GM19455 (cell line): ENCODE data around the gene EPB41.
"Not testable (repeated sequence)": the region's sequence is repeated elsewhere in the genome, so short reads cannot be mapped to it uniquely, and the experiment has no call there.

Experiments used
- ATAC-seq: cut with Tn5 transposase; IDR thresholded peaks from one replicate; pipeline ENCODE4 v1.9.1; 2021; ENCODE audit not compliant: unreplicated experiment

The EPB41 gene

GRCh38 chr1:28926629-28927265 is 12.4 kb downstream of the EPB41 start:
- peak; percentile 90 for ATAC-seq

- peak; percentile 7 for ATAC-seq
Observed at GRCh38 chr1:28927266-28927647, 12.9 kb downstream of the EPB41 start.

DNA sequence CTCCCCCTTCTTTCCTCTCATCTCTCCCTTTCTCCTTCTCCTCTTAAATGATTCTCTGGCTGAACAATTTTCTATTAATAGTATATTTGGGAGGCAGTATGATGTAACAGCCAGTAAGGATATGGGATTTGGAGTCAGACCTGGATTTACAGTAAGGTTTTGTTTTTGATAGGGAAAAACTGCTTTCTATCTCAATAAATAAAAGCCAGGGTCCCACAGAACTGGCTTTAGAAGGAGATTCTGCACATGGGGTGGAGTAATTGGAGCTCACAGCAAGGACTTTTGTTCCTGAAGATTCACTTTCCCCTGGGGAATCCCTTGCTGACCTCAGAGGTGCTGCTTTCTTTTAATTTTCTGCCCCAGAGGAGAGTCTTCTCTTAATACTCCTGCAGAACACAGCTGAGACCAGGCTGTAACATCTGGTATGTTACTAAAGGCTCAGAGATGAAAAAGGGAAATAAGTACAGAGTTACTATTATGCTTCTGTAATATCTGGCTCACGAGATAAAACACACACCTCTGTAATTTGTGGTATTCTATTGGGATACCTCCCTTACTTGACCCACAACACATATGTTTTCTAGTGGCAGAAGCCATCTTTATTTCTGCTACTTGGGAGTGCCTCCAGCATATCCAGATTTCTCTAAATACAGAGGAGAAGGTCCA is 13.4 kb downstream of the EPB41 start:
- ATAC-seq, result no peak

- ATAC-seq, result no peak
Observed at GRCh38 chr1:28928314-28928941, 14.1 kb downstream of the EPB41 start.

GRCh38 chr1:28933277-28933676 is 18.9 kb downstream of the EPB41 start:
- no peak for ATAC-seq

GRCh38 chr1:28933918-28934317 is 19.5 kb downstream of the EPB41 start:
- no peak for ATAC-seq

GRCh38 chr1:28934676-28935075 is 20.3 kb downstream of the EPB41 start:
- no peak for ATAC-seq

GRCh38 chr1:28935293-28935692 is 20.9 kb downstream of the EPB41 start:
- no peak for ATAC-seq

DNA sequence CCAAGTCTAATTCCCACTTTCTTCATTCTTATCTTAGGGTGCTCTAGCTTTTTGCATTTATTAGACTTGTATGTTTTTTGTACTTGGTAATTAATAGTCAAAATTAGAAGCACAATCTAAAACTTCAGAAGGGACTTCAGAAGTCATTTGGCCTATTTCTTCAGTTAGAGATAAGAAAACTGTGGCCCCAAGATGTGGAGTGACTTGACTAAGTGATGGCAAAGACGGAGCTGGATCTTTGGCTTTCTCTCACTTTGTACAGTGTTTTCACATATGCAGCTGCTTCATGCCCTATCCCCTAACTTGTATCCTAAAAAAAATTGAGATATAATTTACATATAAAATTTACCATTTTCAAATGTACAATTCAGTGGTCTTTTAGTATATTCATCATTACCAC is 21.7 kb downstream of the EPB41 start:
- no peak for ATAC-seq

GRCh38 chr1:28936528-28936927 is 22.2 kb downstream of the EPB41 start:
- ATAC-seq, result no peak

GRCh38 chr1:28943581-28943980 is 29.2 kb downstream of the EPB41 start:
- not testable (repeated sequence) for ATAC-seq

- ATAC-seq, result no peak
Observed at GRCh38 chr1:28950006-28950405, 35.6 kb downstream of the EPB41 start.

DNA sequence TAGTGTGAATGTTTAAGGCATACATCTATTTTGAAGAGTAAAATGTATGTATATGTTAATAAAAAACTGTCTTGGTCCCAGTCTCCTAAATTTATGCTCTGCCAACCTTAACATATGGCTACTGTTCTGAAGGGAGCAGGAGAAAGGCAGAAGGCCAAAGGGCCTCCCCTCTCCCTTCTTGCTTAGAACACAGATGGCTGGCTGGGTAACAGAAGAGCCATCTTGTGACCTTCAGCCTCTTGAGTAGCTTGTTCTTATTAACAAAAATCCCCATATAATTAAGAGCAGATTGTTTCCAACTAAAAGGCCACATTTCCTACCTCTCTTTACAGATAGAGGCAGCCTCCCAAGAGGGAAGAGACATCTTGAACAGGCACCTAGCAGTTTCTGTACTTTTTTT is 36.1 kb downstream of the EPB41 start:
- ATAC-seq, result no peak

DNA sequence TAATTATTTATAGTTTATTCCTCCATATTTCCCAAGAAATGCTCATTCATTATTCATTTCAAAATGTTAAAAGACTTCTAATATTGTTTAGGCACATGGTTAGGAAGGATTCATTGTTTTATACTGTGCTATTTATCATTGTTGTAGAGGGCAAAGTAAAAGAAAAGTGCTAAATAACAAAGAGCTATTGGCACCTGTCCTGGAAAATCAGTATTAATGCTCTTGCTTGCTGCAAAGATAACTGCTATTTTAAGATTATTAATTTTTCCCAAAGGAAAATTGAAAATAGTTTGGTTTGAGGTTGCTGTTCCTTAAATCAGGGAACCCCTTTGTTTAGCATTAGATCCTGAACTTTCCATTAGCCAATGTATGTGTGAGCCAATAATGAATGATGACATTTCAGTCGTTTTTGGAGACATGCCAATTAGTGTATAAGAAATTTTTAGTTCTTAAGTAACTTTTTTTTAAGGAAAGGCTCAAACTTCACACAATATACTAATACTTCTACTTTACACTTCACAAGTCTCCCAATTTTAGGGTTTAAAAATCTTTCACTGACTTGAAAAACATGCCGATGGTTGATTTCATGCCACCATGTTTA is 39.9 kb downstream of the EPB41 start:
- ATAC-seq, result no peak

GRCh38 chr1:28956038-28956464 is 41.7 kb downstream of the EPB41 start:
- no peak for ATAC-seq

GRCh38 chr1:28962114-28962831 is 47.9 kb downstream of the EPB41 start:
- not testable (repeated sequence) for ATAC-seq

GRCh38 chr1:28965271-28965870 is 51.0 kb downstream of the EPB41 start:
- no peak for ATAC-seq

GRCh38 chr1:28966617-28967016 is 52.2 kb downstream of the EPB41 start:
- no peak for ATAC-seq

DNA sequence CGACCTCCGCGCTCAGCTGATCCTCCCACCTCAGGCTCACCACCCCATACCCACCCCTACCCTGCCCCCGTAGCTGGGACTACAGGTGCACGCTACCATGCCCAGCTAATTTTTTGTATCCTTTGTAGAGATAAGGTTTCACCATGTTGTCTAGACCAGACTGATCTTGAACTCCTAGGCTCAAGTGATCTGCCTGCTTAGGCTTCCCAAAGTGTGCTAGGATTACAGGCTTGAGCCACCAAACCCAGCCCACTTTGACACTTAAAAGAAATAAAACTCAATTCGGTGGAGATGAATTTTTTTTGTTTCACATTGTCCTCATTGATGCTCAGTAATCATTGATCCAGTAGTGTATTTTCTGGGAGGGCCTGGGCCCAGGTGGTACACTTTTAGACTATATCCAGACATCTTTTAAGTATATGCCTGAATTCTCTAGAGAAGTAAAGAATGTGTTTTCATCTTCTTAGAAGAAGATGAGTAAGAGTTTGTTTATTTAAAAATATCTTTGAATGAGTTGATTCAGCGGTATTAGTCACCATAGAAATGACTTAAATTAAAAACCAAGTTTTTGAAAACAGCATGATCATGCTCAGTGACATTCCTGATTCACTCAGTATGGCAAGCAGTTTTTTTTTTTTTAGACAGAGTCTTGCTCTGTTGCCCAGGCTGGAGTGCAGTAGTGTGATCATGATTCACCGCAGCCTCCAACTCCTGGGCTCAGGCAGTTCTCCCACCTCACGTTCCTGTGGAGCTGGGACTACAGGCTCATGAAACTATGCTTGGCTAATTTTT is 57.8 kb downstream of the EPB41 start:
- no peak for ATAC-seq
